ENCODE results near the gene IMMP2L. TPM values are rescaled to one million over a fixed set of nuclear protein-coding genes. Genes with fewer than 3 reads are reported as not detected.
"Not testable (repeated sequence)": the region's sequence is repeated elsewhere in the genome, so short reads cannot be mapped to it uniquely, and the experiment has no call there.

IMMP2L gene
- total RNA-seq, 4 donors from 2014 or later = 8.3 to 19.2 (median 17.8) TPM

GRCh38 chr7:111292026-111292470 lies 270.2 kb downstream of the IMMP2L start:
- Histone ChIP-seq H3K27ac (no peak overlapping the region), H3K4me1 (peaks cover 28% of the 10 kb centered on the region in 2 donors), H3K36me3 (no peaks in the 10 kb centered on the region), H3K27me3 (no peaks in the 10 kb centered on the region), H3K4me3 (no peak overlapping the region), H3K9me3 (no peaks in the 10 kb centered on the region)
- intact Hi-C loops (cut with DNase I; ENCODE audit: low total_unique reads) (no loop called here), in situ Hi-C loops (cut with MboI; ENCODE audit: low sequenced_read_pairs in 4 of 4) (no loop called here)
- TF ChIP-seq CTCF (IDR thresholded peaks at IDR 0.05 in 4 of 5, conservative IDR thresholded peaks at IDR 0.05 in 1 of 5) (no peak), POLR2A (IDR thresholded peaks at IDR 0.05) (no peak)
- ATAC-seq (no peak), DNase-seq (no peak)

GRCh38 chr7:111290982-111291381 lies 271.3 kb downstream of the IMMP2L start:
- Histone ChIP-seq H3K9me3 (no peaks in the 10 kb centered on the region), H3K4me3 (no peak overlapping the region), H3K36me3 (no peaks in the 10 kb centered on the region), H3K27ac (no peak overlapping the region), H3K27me3 (no peaks in the 10 kb centered on the region), H3K4me1 (peaks cover 19 to 23% of the 10 kb centered on the region in 2 donors)
- in situ Hi-C loops (cut with MboI; ENCODE audit: low sequenced_read_pairs in 4 of 4) = no loop called here
- TF ChIP-seq CTCF (IDR thresholded peaks at IDR 0.05 in 4 of 5, conservative IDR thresholded peaks at IDR 0.05 in 1 of 5) = no peak
- no peak for TF ChIP-seq POLR2A (IDR thresholded peaks at IDR 0.05)
- DNase-seq (no peak), ATAC-seq (no peak)
- intact Hi-C loops (cut with DNase I; ENCODE audit: low total_unique reads) = no loop called here

- TF ChIP-seq CTCF (IDR thresholded peaks at IDR 0.05 in 4 of 5, conservative IDR thresholded peaks at IDR 0.05 in 1 of 5) (no peak), POLR2A (IDR thresholded peaks at IDR 0.05) (no peak)
- Histone ChIP-seq H3K9me3 (no peaks in the 10 kb centered on the region), H3K27me3 (no peaks in the 10 kb centered on the region), H3K36me3 (no peaks in the 10 kb centered on the region), H3K27ac (no peak overlapping the region), H3K4me3 (no peak overlapping the region), H3K4me1 (peaks cover 19 to 23% of the 10 kb centered on the region in 2 donors)
- DNase-seq (no peak), ATAC-seq (no peak)
- in situ Hi-C loops (cut with MboI; ENCODE audit: low sequenced_read_pairs in 4 of 4) = no loop called here
- intact Hi-C loops (cut with DNase I; ENCODE audit: low total_unique reads) = no loop called here
Observed at GRCh38 chr7:111290419-111290818, 271.9 kb downstream of the IMMP2L start.

- H3K27me3 ChIP-seq; H3K36me3 ChIP-seq; intact Hi-C loops (cut with DNase I; ENCODE audit: low total_unique reads); H3K9me3 ChIP-seq; H3K4me3 ChIP-seq; H3K27ac ChIP-seq; DNase-seq; ATAC-seq; in situ Hi-C loops (cut with MboI; ENCODE audit: low sequenced_read_pairs in 4 of 4): not testable (repeated sequence)
- peaks cover 11 to 23% of the 10 kb centered on the region in 2 donors for H3K4me1 ChIP-seq
Observed at GRCh38 chr7:111288441-111288840, 273.9 kb downstream of the IMMP2L start.

GRCh38 chr7:111282626-111283025 lies 279.7 kb downstream of the IMMP2L start:
- H3K27me3 ChIP-seq = no peaks in the 10 kb centered on the region
- DNase-seq = no peak
- no peaks in the 10 kb centered on the region for H3K4me1 ChIP-seq
- no peak for TF ChIP-seq POLR2A (IDR thresholded peaks at IDR 0.05)
- no peak for TF ChIP-seq CTCF (IDR thresholded peaks at IDR 0.05 in 4 of 5, conservative IDR thresholded peaks at IDR 0.05 in 1 of 5)
- no peaks in the 10 kb centered on the region for H3K9me3 ChIP-seq
- no peaks in the 10 kb centered on the region for H3K36me3 ChIP-seq
- no peak overlapping the region for H3K27ac ChIP-seq
- ATAC-seq = no peak
- in situ Hi-C loops (cut with MboI; ENCODE audit: low sequenced_read_pairs in 4 of 4) = no loop called here
- H3K4me3 ChIP-seq = no peak overlapping the region
- intact Hi-C loops (cut with DNase I; ENCODE audit: low total_unique reads) = no loop called here

Measured in gastrocnemius medialis (tissue), 4 donors.